ENCODE results near the gene SEPTIN11. TPM values are rescaled to one million over a fixed set of nuclear protein-coding genes. Genes with fewer than 3 reads are reported as not detected.

Gene SEPTIN11
- total and polyA plus RNA-seq, 2 of the 8 experiments (the other 6 are each of a cell fraction or from before 2014, with no cell fraction given) = 32.2 to 110 TPM

DNA sequence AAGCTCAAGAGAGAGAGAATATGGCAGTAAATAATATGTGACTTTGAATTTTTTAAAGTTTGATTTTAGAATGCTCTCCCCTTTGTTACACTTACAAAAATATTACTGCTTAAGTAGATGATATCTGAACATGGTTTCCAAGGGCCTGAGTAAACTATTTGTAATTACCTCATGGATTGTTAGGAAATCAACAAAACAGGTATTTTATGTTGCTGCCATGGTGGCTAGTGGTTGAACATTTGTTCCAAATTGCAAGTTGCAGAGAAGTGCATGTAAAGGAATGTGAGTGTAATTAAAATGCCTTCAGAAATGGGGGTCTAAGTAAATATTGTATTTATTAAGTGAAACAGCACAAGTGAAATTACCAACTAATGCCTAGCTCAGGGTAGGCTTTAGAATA is 27.6 kb downstream of the SEPTIN11 start:
- Histone ChIP-seq H2AK5ac (ENCODE audit: low read depth, low read length) (no peak overlapping the region), H3K79me1 (ENCODE audit: low read depth, low read length) (no peaks in the 10 kb centered on the region; the same call in 1 of the 2 replicates), H2BK15ac (ENCODE audit: low read length) (no peak overlapping the region), H2BK20ac (ENCODE audit: low read length) (no peak overlapping the region), H2BK5ac (ENCODE audit: low read depth, low read length) (no peak overlapping the region), H3K56ac (replicated peaks; ENCODE audit: insufficient read length, low read depth, low read length) (no peak overlapping the region), H4K91ac (replicated peaks; ENCODE audit: insufficient read length, low read length) (no peak overlapping the region), H4K5ac (ENCODE audit: insufficient read length, low read depth, low read length) (no peak overlapping the region), H3K27ac (ENCODE audit: low read depth, low read length) (no peak overlapping the region), H3K23ac (ENCODE audit: insufficient read length) (no peak overlapping the region), H3K18ac (ENCODE audit: extremely low read depth, low read length) (no peak overlapping the region), H3K27me3 (replicated peaks in 1 of 4; ENCODE audit: control insufficient read depth in 3 of 4, extremely low read depth in 1 of 4, insufficient read depth in 3 of 4, low read length in 3 of 4) (no peaks in the 10 kb centered on the region), H3K9me3 (ENCODE audit: insufficient read depth in 2 of 2, low read depth in 1 of 2, low read length in 1 of 2) (no peaks in the 10 kb centered on the region), H3K4ac (replicated peaks; ENCODE audit: insufficient read length, low read depth, low read length) (no peak overlapping the region), H4K20me1 (replicated peaks in 1 of 2; ENCODE audit: control insufficient read depth in 1 of 2, insufficient read depth in 2 of 2, low read length in 2 of 2) (peaks cover 0 to 2% of the 10 kb centered on the region in 2 experiments), H3K23me2 (ENCODE audit: low read depth, low read length) (no peaks in the 10 kb centered on the region; the same call in 1 of the 2 replicates), H3K36me3 (ENCODE audit: control insufficient read depth in 2 of 4, insufficient read depth in 4 of 4, low read length in 3 of 4) (no peaks in the 10 kb centered on the region), H3K9ac (replicated peaks in 1 of 4; ENCODE audit: extremely low read depth in 1 of 4, low read depth in 3 of 4, low read length in 3 of 4) (no peak overlapping the region), H3K79me2 (ENCODE audit: control insufficient read depth in 1 of 2, insufficient read depth in 2 of 2, low read length in 2 of 2) (peaks cover 0 to 35% of the 10 kb centered on the region in 2 experiments; a peak in 2 of 4 replicates), H3K4me1 (replicated peaks in 1 of 4; ENCODE audit: control insufficient read depth in 3 of 4, insufficient read depth in 4 of 4, low read length in 3 of 4) (peaks cover 3 to 6% (median 3%) of the 10 kb centered on the region in 4 experiments; a peak in 4 of 7 replicates), H3K14ac (ENCODE audit: insufficient read length) (no peak overlapping the region), H4K8ac (ENCODE audit: extremely low read depth, insufficient read depth, low read length) (no peak overlapping the region), H2BK12ac (ENCODE audit: low read depth, low read length) (no peak overlapping the region), H2AFZ (ENCODE audit: low read length) (no peak overlapping the region), H2BK120ac (replicated peaks; ENCODE audit: low read depth, low read length) (no peak overlapping the region), H3K4me3 (ENCODE audit: extremely low read depth in 1 of 4, insufficient read depth in 2 of 4, low read depth in 3 of 4, low read length in 4 of 4) (no peak overlapping the region), H3K4me2 (ENCODE audit: insufficient read depth in 1 of 2, low read depth in 2 of 2, low read length in 2 of 2) (no peak overlapping the region)
- ChIA-PET CTCF (ENCODE audit: partially characterized antibody) (interaction anchor here (0.6 to 2.2 kb wide), 6 partner anchors 11 to 219 kb away, joined by 3 to 12 read pairs (median 3); no protein-coding TSS in a partner anchor), POLR2A (ENCODE audit: partially characterized antibody) (interaction anchor here (0.6 to 1.3 kb wide), 4 partner anchors 8 to 26 kb away, joined by 3 to 4 read pairs (median 3); no protein-coding TSS in a partner anchor)
- DNase-seq (ENCODE audit: low read depth in 1 of 2, low spot score in 2 of 2) = no peak
- FAIRE-seq = no peak
- TF ChIP-seq JUND (IDR thresholded peaks at IDR 0.05; ENCODE audit: low read length) = no peak
- TF ChIP-seq EZH2 (IDR thresholded peaks at IDR 0.05; ENCODE audit: low read depth, low read length, severe bottlenecking) = no peak
- TF ChIP-seq JUN (IDR thresholded peaks at IDR 0.05; ENCODE audit: low read depth, low read length) = no peak
- no peak for TF ChIP-seq SP2 (IDR thresholded peaks at IDR 0.05; ENCODE audit: low read length)
- TF ChIP-seq TBP (IDR thresholded peaks at IDR 0.05; ENCODE audit: low read depth, low read length) = no peak
- no peak for TF ChIP-seq RAD21 (IDR thresholded peaks at IDR 0.05 in 1 of 2, conservative IDR thresholded peaks at IDR 0.05 in 1 of 2; ENCODE audit: low read depth in 2 of 2, low read length in 2 of 2)
- no peak for TF ChIP-seq CREB1 (IDR thresholded peaks at IDR 0.05)
- no peak for TF ChIP-seq CHD2 (IDR thresholded peaks at IDR 0.05; ENCODE audit: low read length)
- TF ChIP-seq TAF1 (IDR thresholded peaks at IDR 0.05; ENCODE audit: low read depth, low read length) = no peak
- no peak for TF ChIP-seq MAFK (IDR thresholded peaks at IDR 0.05; ENCODE audit: low read depth, low read length)
- no peak for TF ChIP-seq SAP30 (IDR thresholded peaks at IDR 0.05; ENCODE audit: insufficient read depth, insufficient replicate concordance, low read length)
- no peak for TF ChIP-seq SP4 (IDR thresholded peaks at IDR 0.05; ENCODE audit: low read length)
- TF ChIP-seq SRF (IDR thresholded peaks at IDR 0.05; ENCODE audit: low read depth, low read length) = no peak
- no peak for TF ChIP-seq GABPA (IDR thresholded peaks at IDR 0.05; ENCODE audit: borderline replicate concordance, insufficient read depth, low read length)
- TF ChIP-seq, protein P1, sequence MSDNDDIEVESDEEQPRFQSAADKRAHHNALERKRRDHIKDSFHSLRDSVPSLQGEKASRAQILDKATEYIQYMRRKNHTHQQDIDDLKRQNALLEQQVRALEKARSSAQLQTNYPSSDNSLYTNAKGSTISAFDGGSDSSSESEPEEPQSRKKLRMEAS (IDR thresholded peaks at IDR 0.05) = no peak
- no peak for TF ChIP-seq POU5F1 (IDR thresholded peaks at IDR 0.05; ENCODE audit: low read depth, low read length)
